Measurements from ENCODE around the gene TGIF2.

The TGIF2 gene

GRCh38 chr20:36548704-36549627 lies 24.4 kb upstream of the TGIF2 start:
- DNase-seq (ENCODE audit: low read depth): no peak
- no peak overlapping the region for H3K4me3 ChIP-seq (ENCODE audit: low read length)
- TF ChIP-seq CTCF (conservative IDR thresholded peaks at IDR 0.05; ENCODE audit: low read length): no peak

DNA sequence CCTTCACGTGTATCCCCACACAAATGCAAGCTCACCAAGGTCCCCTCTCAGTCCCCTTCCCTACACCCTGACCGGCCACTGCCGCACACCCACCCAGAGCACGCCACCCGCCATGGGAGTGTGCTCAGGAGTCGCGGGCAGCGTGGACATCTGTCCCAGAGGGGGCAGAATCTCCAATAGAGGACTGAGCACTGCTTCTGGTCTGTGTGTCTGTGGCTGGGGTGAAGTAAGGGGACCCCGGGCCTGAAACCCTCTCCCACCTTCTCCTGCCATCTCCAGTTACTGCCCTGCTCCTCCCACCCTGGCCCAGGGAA lies 23.8 kb upstream of the TGIF2 start:
- TF ChIP-seq CTCF (conservative IDR thresholded peaks at IDR 0.05; ENCODE audit: low read length): no peak
- no peak overlapping the region for H3K4me3 ChIP-seq (ENCODE audit: low read length)
- DNase-seq (ENCODE audit: low read depth): no peak

- no peak for DNase-seq (ENCODE audit: low read depth)
- TF ChIP-seq CTCF (conservative IDR thresholded peaks at IDR 0.05; ENCODE audit: low read length): no peak
- H3K4me3 ChIP-seq (ENCODE audit: low read length): no peak overlapping the region
These were observed 23.2 kb upstream of the TGIF2 start for GRCh38 chr20:36549942-36550789.

GRCh38 chr20:36550790-36551299 lies 22.6 kb upstream of the TGIF2 start:
- no peak for DNase-seq (ENCODE audit: low read depth)
- no peak overlapping the region for H3K4me3 ChIP-seq (ENCODE audit: low read length)
- no peak for TF ChIP-seq CTCF (conservative IDR thresholded peaks at IDR 0.05; ENCODE audit: low read length)

- no peak for TF ChIP-seq CTCF (conservative IDR thresholded peaks at IDR 0.05; ENCODE audit: low read length)
- no peak for DNase-seq (ENCODE audit: low read depth)
- H3K4me3 ChIP-seq (ENCODE audit: low read length): no peak overlapping the region
These were observed 18.1 kb upstream of the TGIF2 start for GRCh38 chr20:36555248-36555647.

DNA sequence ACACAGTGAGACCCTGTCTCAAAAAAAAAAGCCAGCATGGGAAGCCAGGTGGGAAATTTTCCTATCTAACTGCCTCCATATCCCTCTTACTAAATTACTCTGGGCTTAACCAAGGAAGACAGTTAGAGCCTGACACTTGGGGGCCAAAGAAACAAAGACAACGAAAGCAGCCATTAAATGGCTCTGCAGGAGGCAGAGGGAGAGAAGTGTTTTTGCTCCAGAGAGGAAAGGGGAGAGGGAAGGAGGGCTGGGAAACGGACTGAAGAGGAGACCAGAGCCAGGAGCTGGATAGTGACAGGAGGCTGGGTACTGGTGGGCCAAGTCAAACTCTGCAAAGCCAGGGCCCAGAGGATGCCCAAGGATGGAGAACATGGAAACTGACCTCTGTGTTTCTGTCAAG lies 10.7 kb upstream of the TGIF2 start:
- DNase-seq (ENCODE audit: low read depth): no peak
- no peak for TF ChIP-seq CTCF (conservative IDR thresholded peaks at IDR 0.05; ENCODE audit: low read length)

More for the DNA sequence above, 10.7 kb upstream of the TGIF2 start:
- H3K4me3 ChIP-seq (ENCODE audit: low read length): no peak overlapping the region
